SW 1271 (cell line): ENCODE results near the gene EPPIN.

Experiments used
- DNase-seq, 2 experiments: peaks; one replicate each; lab custom pipeline; 2025; lab: John Stamatoyannopoulos, UW

EPPIN gene

GRCh38 chr20:45538209-45538799 is 8.9 kb downstream of the EPPIN start:
- DNase-seq = no peak

GRCh38 chr20:45527294-45527693 is 19.9 kb downstream of the EPPIN start:
- no peak for DNase-seq

GRCh38 chr20:45523821-45524220 is 23.4 kb downstream of the EPPIN start:
- DNase-seq = no peak

- DNase-seq = no peak
Observed at GRCh38 chr20:45518282-45518681, 28.9 kb downstream of the EPPIN start.

GRCh38 chr20:45515147-45515913 is 31.9 kb downstream of the EPPIN start, which contains the start of gene SPINT3:
Gene SPINT3, minus strand, starts transcription at chr20:45515622. Its CDS starts 14 bp downstream, at chr20:45515608.
- DNase-seq = no peak

- no peak for DNase-seq
Observed at GRCh38 chr20:45510242-45510862, 36.8 kb downstream of the EPPIN start.

- no peak for DNase-seq
Observed at GRCh38 chr20:45509091-45509490, 38.1 kb downstream of the EPPIN start.

- no peak for DNase-seq
Observed at GRCh38 chr20:45508068-45508886, 38.9 kb downstream of the EPPIN start.

GRCh38 chr20:45507011-45507820 is 40.0 kb downstream of the EPPIN start:
- no peak for DNase-seq

- no peak for DNase-seq
Observed at GRCh38 chr20:45506398-45506797, 40.8 kb downstream of the EPPIN start.

GRCh38 chr20:45503403-45503802 is 43.8 kb downstream of the EPPIN start:
- no peak for DNase-seq

- no peak for DNase-seq
Observed at GRCh38 chr20:45502561-45502960, 44.6 kb downstream of the EPPIN start.

- no peak for DNase-seq
Observed at GRCh38 chr20:45501600-45501999, 45.6 kb downstream of the EPPIN start.

GRCh38 chr20:45500022-45500421 is 47.2 kb downstream of the EPPIN start:
- no peak for DNase-seq

GRCh38 chr20:45497971-45498494 is 49.2 kb downstream of the EPPIN start:
- DNase-seq = no peak

- no peak for DNase-seq
Observed at GRCh38 chr20:45496166-45496565, 51.0 kb downstream of the EPPIN start.

GRCh38 chr20:45495501-45495941 is 51.7 kb downstream of the EPPIN start:
- DNase-seq = no peak
